H1 (cell line): Measurements from ENCODE around the gene TEX48. TPM values are rescaled to one million over a fixed set of nuclear protein-coding genes. Genes with fewer than 3 reads are reported as not detected.

Experiments used
- CTCF ChIA-PET: fragments of 300-600 bp; sonication (Branson Sonifier 250); formaldehyde crosslinking; loops from one replicate; lab custom pipeline; 2021; ENCODE audit not compliant: partially characterized antibody; lab: Charles Lee
- POLR2A ChIA-PET: fragments of 300-600 bp; sonication (Branson Sonifier 250); formaldehyde crosslinking; loops from one replicate; lab custom pipeline; 2021; ENCODE audit warnings: inconsistent platforms; ENCODE audit not compliant: partially characterized antibody; lab: Charles Lee
- DNase-seq, 2 experiments: peaks; one replicate each; pipeline versions ENCODE4 v3.0.0 to v3.0.0-alpha.2; 2010 to 2022; ENCODE audit warnings: low spot score in 2 of 2, low read depth in 1 of 2, mixed read lengths in 1 of 2
- FAIRE-seq: peaks from 2 replicates; lab custom pipeline; 2011; peaks lifted over from hg19 to GRCh38; lab: Jason Lieb, UNC
- H2AFZ ChIP-seq: 2 replicates; pipeline ENCODE4 v1.8.1; 2012; ENCODE audit warnings: low read length, inconsistent platforms
- H2AK5ac ChIP-seq: 2 replicates; pipeline ENCODE4 v1.6.1; 2013; ENCODE audit warnings: low read depth, low read length
- H2BK120ac ChIP-seq: replicated peaks from 2 replicates; pipeline ENCODE3; 2013; ENCODE audit warnings: low read depth, low read length, inconsistent platforms
- H2BK12ac ChIP-seq: 2 replicates; pipeline ENCODE4 v1.6.1; 2013; ENCODE audit warnings: low read depth, low read length
- H2BK15ac ChIP-seq: 2 replicates; pipeline ENCODE4 v1.6.1; 2013; ENCODE audit warnings: low read length
- H2BK20ac ChIP-seq: 2 replicates; pipeline ENCODE4 v1.6.1; 2013; ENCODE audit warnings: low read length
- H2BK5ac ChIP-seq: 2 replicates; pipeline ENCODE4 v1.6.1; 2013; ENCODE audit warnings: low read depth, low read length
- H3K14ac ChIP-seq: 2 replicates; pipeline ENCODE4 v1.6.1; 2013; ENCODE audit warnings: inconsistent platforms; ENCODE audit not compliant: insufficient read length
- H3K18ac ChIP-seq: 2 replicates; pipeline ENCODE4 v1.6.1; 2013; ENCODE audit warnings: low read length; ENCODE audit errors: extremely low read depth
- H3K23ac ChIP-seq: 2 replicates; pipeline ENCODE4 v1.6.1; 2013; ENCODE audit warnings: inconsistent platforms; ENCODE audit not compliant: insufficient read length
- H3K23me2 ChIP-seq: 2 replicates; pipeline ENCODE4 v1.6.1; 2013; ENCODE audit warnings: low read depth, low read length
- H3K27ac ChIP-seq: 2 replicates; pipeline ENCODE4 v1.6.1; 2011; ENCODE audit warnings: low read depth, low read length, inconsistent platforms
- H3K27me3 ChIP-seq, 4 experiments: replicated peaks in 1 of 4; 1 replicate in 1 of 4; 2 replicates in 3 of 4; pipeline versions ENCODE4 v1.6.1 to v1.8.1; 2011 to 2013; ENCODE audit warnings: low read length in 3 of 4, mild to moderate bottlenecking in 3 of 4, inconsistent platforms in 2 of 4, mixed read lengths in 2 of 4, moderate library complexity in 1 of 4; ENCODE audit not compliant: control insufficient read depth in 3 of 4, insufficient read depth in 3 of 4; ENCODE audit errors: extremely low read depth in 1 of 4
- H3K36me3 ChIP-seq, 4 experiments: 2 replicates each; pipeline versions ENCODE4 v1.6.1 to v1.8.1; 2011 to 2013; ENCODE audit warnings: mild to moderate bottlenecking in 4 of 4, low read length in 3 of 4, moderate library complexity in 2 of 4, control low read depth in 1 of 4, inconsistent platforms in 1 of 4; ENCODE audit not compliant: insufficient read depth in 4 of 4, control insufficient read depth in 2 of 4
- H3K4ac ChIP-seq: replicated peaks from 2 replicates; pipeline ENCODE3; 2013; ENCODE audit warnings: low read length, low read depth, mixed read lengths, inconsistent platforms; ENCODE audit not compliant: insufficient read length
- H3K4me1 ChIP-seq, 4 experiments: replicated peaks in 1 of 4; 1 replicate in 1 of 4; 2 replicates in 3 of 4; pipeline versions ENCODE4 v1.6.1 to v1.8.1; 2011 to 2013; ENCODE audit warnings: low read length in 3 of 4, inconsistent platforms in 2 of 4, mixed read lengths in 1 of 4; ENCODE audit not compliant: insufficient read depth in 4 of 4, control insufficient read depth in 3 of 4
- H3K4me2 ChIP-seq, 2 experiments: 2 replicates each; pipeline versions ENCODE4 v1.6.1 to v1.8.1; 2011 to 2013; ENCODE audit warnings: low read depth in 2 of 2, low read length in 2 of 2, control low read depth in 1 of 2, inconsistent platforms in 1 of 2, mild to moderate bottlenecking in 1 of 2; ENCODE audit not compliant: insufficient read depth in 1 of 2
- H3K4me3 ChIP-seq, 4 experiments: fragments of 200-600, 300-600 bp in 1 of 4; sonication (generic), shearing (Covaris generic), sonication (Bioruptor Twin) in 1 of 4; 2 replicates each; pipeline versions ENCODE4 v1.5.1 to v1.8.1; 2011 to 2016; ENCODE audit warnings: low read length in 4 of 4, low read depth in 3 of 4, control low read depth in 2 of 4, inconsistent platforms in 2 of 4, mild to moderate bottlenecking in 2 of 4, mixed read lengths in 1 of 4, moderate library complexity in 1 of 4; ENCODE audit not compliant: insufficient read depth in 2 of 4; ENCODE audit errors: extremely low read depth in 1 of 4
- H3K56ac ChIP-seq: replicated peaks from 2 replicates; pipeline ENCODE3; 2013; ENCODE audit warnings: low read depth, mild to moderate bottlenecking, mixed read lengths, low read length, inconsistent platforms; ENCODE audit not compliant: insufficient read length
- H3K79me1 ChIP-seq: 2 replicates; pipeline ENCODE4 v1.6.1; 2013; ENCODE audit warnings: low read depth, low read length, control low read depth
- H3K79me2 ChIP-seq, 2 experiments: 2 replicates each; pipeline versions ENCODE4 v1.6.1 to v1.8.1; 2012 to 2013; ENCODE audit warnings: low read length in 2 of 2, mild to moderate bottlenecking in 2 of 2, inconsistent platforms in 1 of 2; ENCODE audit not compliant: insufficient read depth in 2 of 2, control insufficient read depth in 1 of 2
- H3K9ac ChIP-seq, 4 experiments: replicated peaks in 1 of 4; 1 replicate in 1 of 4; 2 replicates in 3 of 4; pipeline versions ENCODE4 v1.6.1 to v1.8.1; 2011 to 2013; ENCODE audit warnings: low read depth in 3 of 4, low read length in 3 of 4, control low read depth in 2 of 4, mild to moderate bottlenecking in 2 of 4, moderate library complexity in 2 of 4, inconsistent platforms in 1 of 4; ENCODE audit errors: extremely low read depth in 1 of 4
- H3K9me3 ChIP-seq, 2 experiments: 2 replicates each; pipeline versions ENCODE4 v1.6.1 to v1.8.1; 2012 to 2013; ENCODE audit warnings: mild to moderate bottlenecking in 2 of 2, moderate library complexity in 2 of 2, control low read depth in 1 of 2, inconsistent platforms in 1 of 2, low read depth in 1 of 2, low read length in 1 of 2, mixed read lengths in 1 of 2; ENCODE audit not compliant: insufficient read depth in 2 of 2
- H4K20me1 ChIP-seq, 2 experiments: replicated peaks in 1 of 2; 2 replicates each; pipeline versions ENCODE3 to v1.8.1; 2011 to 2013; ENCODE audit warnings: inconsistent platforms in 2 of 2, low read length in 2 of 2, mild to moderate bottlenecking in 1 of 2; ENCODE audit not compliant: insufficient read depth in 2 of 2, control insufficient read depth in 1 of 2
- H4K5ac ChIP-seq: 2 replicates; pipeline ENCODE4 v1.6.1; 2013; ENCODE audit warnings: low read length, low read depth, mixed read lengths, inconsistent platforms; ENCODE audit not compliant: insufficient read length
- H4K8ac ChIP-seq: 2 replicates; pipeline ENCODE4 v1.8.0; 2013; ENCODE audit warnings: mild to moderate bottlenecking, moderate library complexity, low read length, inconsistent platforms; ENCODE audit not compliant: insufficient read depth; ENCODE audit errors: extremely low read depth
- H4K91ac ChIP-seq: replicated peaks from 2 replicates; pipeline ENCODE3; 2013; ENCODE audit warnings: low read length, mixed read lengths, inconsistent platforms; ENCODE audit not compliant: insufficient read length
- CBX8 ChIP-seq: fragments of 300-800, 300-1000 bp; sonication (generic); IDR thresholded peaks from 2 replicates; pipeline ENCODE4 v1.7.1; 2016; ENCODE audit warnings: low read depth, low read length, borderline replicate concordance
- CHD1 ChIP-seq: IDR thresholded peaks from 2 replicates; pipeline ENCODE4 v1.6.1; 2012; ENCODE audit warnings: low read depth, low read length, improper control_type of control experiment
- EP300 ChIP-seq, 2 experiments: IDR thresholded peaks; 1 replicate in 1 of 2; 2 replicates in 1 of 2; pipeline ENCODE4 v1.6.1; 2011 to 2012; ENCODE audit warnings: low read depth in 2 of 2, low read length in 2 of 2, mild to moderate bottlenecking in 2 of 2, borderline replicate concordance in 1 of 2, inconsistent platforms in 1 of 2, moderate library complexity in 1 of 2
- POLR2AphosphoS5 ChIP-seq: IDR thresholded peaks from 2 replicates; pipeline ENCODE4 v1.6.1; 2011; ENCODE audit warnings: low read depth, low read length
- RFX5 ChIP-seq: IDR thresholded peaks from 2 replicates; pipeline ENCODE4 v1.6.1; 2011; ENCODE audit warnings: low read depth, low read length, improper control_type of control experiment, borderline replicate concordance
- SP4 ChIP-seq: IDR thresholded peaks from 2 replicates; pipeline ENCODE4 v1.6.1; 2012; ENCODE audit warnings: low read length, inconsistent platforms
- SUZ12 ChIP-seq: fragments of 200-600 bp; sonication (generic); IDR thresholded peaks from 2 replicates; pipeline ENCODE4 v1.6.1; 2012; ENCODE audit warnings: mild to moderate bottlenecking, inconsistent platforms, low read length, moderate library complexity, mixed read lengths
- TBP ChIP-seq: IDR thresholded peaks from 2 replicates; pipeline ENCODE4 v1.6.1; 2011; ENCODE audit warnings: low read depth, low read length, improper control_type of control experiment
- WGBS, 2 experiments: shearing (Covaris generic) in 1 of 2; methylation state at CpG; one replicate each; pipeline versions ENCODE4 v1.1.6 to v1.1.7; 2013 to 2015; ENCODE audit warnings: low lambda C conversion rate in 2 of 2, mixed read lengths in 2 of 2, inconsistent platforms in 1 of 2, low coverage in 1 of 2, missing lambda C conversion rate in 1 of 2; ENCODE audit not compliant: insufficient replicate concordance in 2 of 2, insufficient coverage in 1 of 2, insufficient read length in 1 of 2; ENCODE audit errors: extremely low coverage in 1 of 2, missing lambda C conversion rate in 1 of 2; 5-methylcytosine and 5-hydroxymethylcytosine counted together
- polyA plus RNA-seq, 7 experiments: library from polyadenylated mRNA; depleted of rRNA in 3 of 7; stranded (reverse) in 5 of 7; unstranded in 2 of 7; fragments of >200 nt in 5 of 7; fragments of 200-250 nt in 2 of 7; gene quantifications; 1 replicate in 5 of 7; 2 replicates in 1 of 7; 4 replicates in 1 of 7; pipeline versions ENCODE4 v1.2.1 to v1.2.3, GENCODE V29; 2011 to 2013; ENCODE audit warnings: missing spikeins in 2 of 7, mixed read lengths in 2 of 7
- total RNA-seq: library from RNA; stranded (reverse); fragmentation: NEBNext Ultra II Directional; extraction: Animal tissue kit (Norgen Biotek cat#: 25700); gene quantifications from 2 replicates; pipeline ENCODE4 v1.2.1, GENCODE V29; 2021
- TF ChIP-seq, protein P1 (sequence below): IDR thresholded peaks from 2 replicates; pipeline ENCODE4 v1.6.1; 2012; ENCODE audit warnings: inconsistent platforms

TEX48 gene
- total and polyA plus RNA-seq, 2 of the 8 experiments (the other 6 are each of a cell fraction or from before 2014, with no cell fraction given), result not detected

DNA sequence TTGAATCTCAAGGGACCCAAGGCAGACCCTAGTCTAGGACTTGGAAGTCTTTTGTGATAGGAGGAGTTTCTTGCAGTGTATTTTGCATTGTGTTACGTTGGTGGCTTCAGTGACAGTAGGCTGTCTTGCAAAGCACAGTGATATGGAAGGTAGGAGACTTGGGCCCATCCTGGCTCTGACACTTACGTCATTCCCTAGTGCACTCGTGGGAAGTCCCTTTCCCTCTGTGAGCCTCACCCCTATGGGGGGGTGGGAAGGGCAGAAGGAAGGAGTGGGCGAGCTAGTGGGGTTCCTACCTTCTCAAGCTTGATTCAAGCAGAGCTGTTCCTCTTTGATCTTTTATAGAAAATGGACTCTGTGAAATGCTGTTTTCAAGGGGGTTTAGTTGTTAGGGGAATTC lies 15.1 kb downstream of the TEX48 start:
- Histone ChIP-seq H4K91ac (no peak overlapping the region), H3K18ac (no peak overlapping the region), H4K5ac (no peak overlapping the region)
- TF ChIP-seq TBP (no peak), EP300 (IDR thresholded peaks at IDR 0.05; ENCODE audit: borderline replicate concordance in 1 of 2, low read depth in 2 of 2, low read length in 2 of 2) (no peak), CHD1 (no peak), CBX8 (no peak), SP4 (no peak), SUZ12 (no peak), RFX5 (no peak), POLR2AphosphoS5 (no peak)
- TF ChIP-seq, protein P1, sequence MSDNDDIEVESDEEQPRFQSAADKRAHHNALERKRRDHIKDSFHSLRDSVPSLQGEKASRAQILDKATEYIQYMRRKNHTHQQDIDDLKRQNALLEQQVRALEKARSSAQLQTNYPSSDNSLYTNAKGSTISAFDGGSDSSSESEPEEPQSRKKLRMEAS, result no peak
- TF ChIP-seq, all 59 proteins: peak for 0
- Histone ChIP-seq H3K9me3 (no peaks in the 10 kb centered on the region), H3K4me1 (peaks cover 0 to 11% (median 6%) of the 10 kb centered on the region in 4 experiments; a peak in 4 of 7 replicates), H3K79me2 (no peaks in the 10 kb centered on the region), H2BK5ac (no peak overlapping the region), H3K23me2 (no peaks in the 10 kb centered on the region), H3K4me3 (no peak overlapping the region), H2BK15ac (no peak overlapping the region), H2BK120ac (no peak overlapping the region), H3K56ac (no peak overlapping the region), H3K4ac (no peak overlapping the region), H2AK5ac (no peak overlapping the region), H3K27ac (no peak overlapping the region), H3K23ac (no peak overlapping the region), H4K8ac (no peak overlapping the region; the same call in 1 of the 2 replicates), H3K14ac (no peak overlapping the region), H4K20me1 (no peaks in the 10 kb centered on the region), H3K4me2 (no peak overlapping the region), H3K79me1 (no peaks in the 10 kb centered on the region), H2AFZ (no peak overlapping the region), H3K27me3 (no peaks in the 10 kb centered on the region), H3K36me3 (no peaks in the 10 kb centered on the region), H3K9ac (no peak overlapping the region), H2BK20ac (no peak overlapping the region), H2BK12ac (no peak overlapping the region)
- FAIRE-seq, result no peak
- CTCF ChIA-PET, result interaction anchor here (1.1 to 4.1 kb wide), 7 partner anchors 9 to 349 kb away, joined by 3 to 23 read pairs (median 5); partner anchors contain the start of gene TEX48
- POLR2A ChIA-PET, result no interaction called here
- 69% methylated on average over 3 of the region's 4 CpGs; no CpG with 5 or more reads in 1 of the 2 experiments for WGBS, 2 experiments
- DNase-seq, result no peak
